GM21737 (cell line): Measurements from ENCODE around the gene CAPZA1.
"Not testable (repeated sequence)": the region's sequence is repeated elsewhere in the genome, so short reads cannot be mapped to it uniquely, and the experiment has no call there.

Experiments used
- ATAC-seq: cut with Tn5 transposase; IDR thresholded peaks from one replicate; pipeline ENCODE4 v1.9.1; 2021; ENCODE audit warnings: mild to moderate bottlenecking, moderate library complexity; ENCODE audit not compliant: unreplicated experiment

CAPZA1 gene

DNA sequence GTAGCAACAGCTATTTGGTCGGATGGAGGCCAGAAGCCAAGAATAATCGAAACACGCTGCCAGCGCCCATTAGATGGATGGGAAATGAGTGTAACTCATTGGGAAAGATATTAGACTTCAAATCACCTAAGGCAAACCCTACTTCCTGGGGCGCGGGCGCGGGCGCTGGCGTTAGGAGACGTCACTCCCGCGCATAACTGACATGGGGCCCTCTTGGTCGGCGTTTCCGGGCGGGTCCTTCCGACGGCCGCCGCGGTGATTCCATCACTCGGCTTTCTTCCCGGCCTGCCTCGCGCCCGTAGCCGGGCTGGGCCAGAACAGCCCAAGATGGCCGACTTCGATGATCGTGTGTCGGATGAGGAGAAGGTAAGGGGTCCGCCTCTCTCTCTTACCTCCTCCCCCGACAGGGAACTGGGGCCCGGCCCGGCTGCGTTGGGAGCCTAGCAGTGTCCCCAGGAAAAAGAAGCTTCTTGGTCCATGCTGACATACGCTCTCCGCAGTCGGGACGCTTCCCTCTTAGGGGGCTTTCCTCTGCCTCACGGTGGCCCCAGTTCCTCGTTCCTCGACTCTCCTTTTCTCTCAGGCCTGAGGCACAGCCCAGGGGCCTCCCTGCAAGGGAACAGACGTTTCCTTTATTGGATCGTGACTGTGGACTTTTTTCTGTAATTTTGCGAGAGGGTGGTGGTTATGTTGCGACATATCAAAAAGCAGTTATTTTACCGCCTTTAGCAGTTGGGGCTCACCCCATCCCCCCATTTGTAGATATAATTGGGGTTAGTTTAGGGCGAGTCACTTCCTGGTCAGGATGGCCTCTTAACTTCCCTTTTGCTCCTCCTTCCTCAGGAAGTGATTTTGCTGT, at the start of gene CAPZA1:
CAPZA1 (plus strand) TSS at position 315 of the 859 bp plus-strand sequence; CDS start at position 328, 13 bp downstream.
- peak; percentile 89 for ATAC-seq

DNA sequence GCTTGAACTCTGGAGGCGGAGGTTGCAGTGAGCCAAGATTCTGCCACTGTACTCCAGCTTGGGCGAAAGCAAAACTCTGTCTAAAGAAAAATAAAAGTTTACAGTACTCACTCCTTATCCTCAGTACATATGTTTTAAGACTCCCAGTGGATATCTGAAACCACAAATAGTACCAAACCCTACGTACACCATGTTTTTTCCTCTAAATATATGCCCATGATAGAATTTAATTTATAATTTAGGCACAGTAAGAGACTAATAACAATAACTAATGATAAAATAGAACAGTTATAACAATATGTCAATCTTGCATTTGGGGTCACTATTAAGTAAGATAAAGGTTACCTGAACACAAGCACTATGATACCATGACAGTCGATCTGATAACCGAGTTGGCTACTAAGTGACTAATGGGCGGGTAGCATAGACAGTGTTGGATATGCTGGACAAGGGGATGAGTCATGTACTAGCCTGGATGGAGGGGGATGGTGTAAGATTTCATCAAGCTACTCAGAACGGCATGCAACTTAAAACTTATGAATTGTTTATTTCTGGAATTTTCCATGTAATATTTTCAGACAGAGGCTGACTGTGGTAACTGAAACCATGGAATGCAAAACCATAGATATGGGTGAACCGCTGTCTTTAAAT, 44.4 kb upstream of the CAPZA1 start:
- ATAC-seq: no peak

GRCh38 chr1:112576240-112576639, 43.4 kb upstream of the CAPZA1 start:
- ATAC-seq: no peak

- no peak for ATAC-seq
Measured at GRCh38 chr1:112579801-112580510, 39.7 kb upstream of the CAPZA1 start.

DNA sequence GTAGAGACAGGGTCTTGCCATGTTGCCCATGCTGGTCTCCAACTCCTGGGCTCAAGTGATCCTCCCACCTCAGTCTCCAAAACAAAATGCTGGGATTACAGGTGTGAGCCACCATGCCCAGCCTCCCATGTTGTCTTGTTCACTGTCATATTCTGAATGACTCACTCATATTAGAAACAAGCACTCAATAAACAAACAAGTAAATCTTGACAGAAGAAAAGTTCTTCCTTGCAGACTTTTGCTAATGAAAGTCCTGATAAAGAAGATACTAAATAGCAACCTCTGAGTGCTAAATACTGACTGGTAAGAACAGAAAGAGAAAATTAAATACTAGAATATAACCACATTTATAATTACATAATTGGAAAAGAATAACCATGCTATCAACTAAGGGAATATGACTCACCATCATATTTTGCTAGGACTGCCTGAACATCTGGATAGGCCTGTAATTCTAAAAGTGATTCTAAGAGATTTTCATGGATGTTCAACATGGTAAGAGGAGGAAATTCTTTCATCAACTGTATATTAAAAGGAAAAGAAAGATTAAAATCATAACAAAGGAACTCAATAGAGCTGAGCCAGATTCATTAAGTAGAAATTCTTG, 37.9 kb upstream of the CAPZA1 start:
- ATAC-seq: no peak

- no peak for ATAC-seq
Measured at GRCh38 chr1:112583366-112583765, 36.3 kb upstream of the CAPZA1 start.

- ATAC-seq: no peak
Measured at GRCh38 chr1:112589766-112590165, 29.9 kb upstream of the CAPZA1 start.

DNA sequence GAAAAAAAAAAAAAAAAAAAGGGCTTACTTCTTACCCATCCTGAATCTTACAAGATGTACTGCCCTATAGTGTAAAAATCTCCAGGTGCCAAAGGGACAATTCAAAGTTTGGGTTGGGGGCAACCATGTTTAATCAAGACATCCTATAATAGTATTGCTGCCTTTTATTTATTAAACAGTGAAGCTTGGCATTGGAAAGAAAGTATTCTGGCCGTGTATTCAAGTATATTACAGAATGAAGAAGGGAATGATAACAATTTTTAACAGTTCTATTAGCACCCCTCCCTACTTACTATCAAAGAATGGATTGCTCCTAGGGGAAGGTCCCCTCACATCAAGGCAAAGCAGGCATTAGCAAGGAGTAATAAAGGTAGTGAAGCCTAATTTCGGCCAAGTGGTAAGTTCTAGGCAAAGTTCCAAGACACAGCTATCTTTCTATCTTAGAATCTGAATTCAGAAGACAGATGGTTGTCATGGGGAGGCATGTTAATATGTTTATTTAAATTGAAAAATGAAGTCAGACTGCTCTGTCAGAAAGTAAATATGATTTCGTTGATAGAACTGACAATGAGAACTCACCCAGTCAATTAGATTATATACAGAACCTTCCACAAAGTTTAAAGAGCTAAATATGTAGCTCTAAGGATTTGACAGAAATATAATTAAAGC, 25.3 kb upstream of the CAPZA1 start:
- ATAC-seq: no peak

DNA sequence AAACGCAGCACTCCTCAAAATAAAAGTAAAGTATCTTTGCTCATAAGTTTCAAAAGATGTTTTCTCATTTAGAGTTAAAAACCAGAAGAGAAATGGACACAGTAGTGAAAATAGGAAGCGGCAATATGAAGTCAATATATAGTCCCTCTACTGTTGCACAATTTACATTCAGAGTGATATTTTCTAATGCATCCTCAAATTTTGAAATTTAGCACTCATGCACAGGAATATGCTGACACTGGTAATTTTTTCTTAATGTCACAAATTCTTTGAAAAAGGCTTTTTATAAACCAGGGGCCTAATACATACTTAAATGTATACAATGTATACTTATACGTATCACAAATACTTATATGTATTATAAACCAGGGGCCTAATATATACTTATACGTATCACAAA, 20.2 kb upstream of the CAPZA1 start:
- no peak for ATAC-seq

GRCh38 chr1:112603012-112603411, 16.6 kb upstream of the CAPZA1 start:
- ATAC-seq: no peak

- no peak for ATAC-seq
Measured at GRCh38 chr1:112603541-112603940, 16.1 kb upstream of the CAPZA1 start.

- no peak for ATAC-seq
Measured at GRCh38 chr1:112605633-112606327, 13.9 kb upstream of the CAPZA1 start.

DNA sequence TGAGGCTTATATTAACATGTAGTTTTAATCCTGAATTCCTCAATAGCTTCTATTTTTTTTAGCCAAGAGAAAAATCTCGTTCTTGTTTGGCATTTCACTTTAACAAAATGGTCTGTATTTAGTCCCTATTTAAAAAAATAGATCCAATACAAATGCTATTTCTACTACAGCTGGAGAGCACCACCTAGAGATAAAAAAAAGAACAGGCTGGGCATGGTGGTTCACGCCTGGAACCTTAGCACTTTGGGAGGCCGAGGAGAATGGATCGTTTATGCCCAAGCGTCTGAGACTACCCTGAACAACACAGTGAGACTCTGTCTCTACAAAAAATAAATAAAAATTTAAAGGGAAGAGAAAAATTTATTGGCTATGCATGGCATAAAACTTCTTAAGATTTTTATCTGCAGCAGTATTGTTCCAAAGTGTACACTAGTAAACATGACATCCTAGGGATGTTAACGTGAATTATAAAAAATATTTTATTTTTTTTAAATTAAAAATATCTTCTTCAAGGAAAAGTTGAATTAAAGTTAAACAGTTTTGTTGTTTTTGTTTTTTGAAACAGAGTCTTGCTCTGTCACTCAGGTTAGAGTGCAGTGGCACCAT, 5.1 kb upstream of the CAPZA1 start:
- no peak for ATAC-seq

- no peak for ATAC-seq
Measured at GRCh38 chr1:112618114-112618720, 1.4 kb upstream of the CAPZA1 start.

DNA sequence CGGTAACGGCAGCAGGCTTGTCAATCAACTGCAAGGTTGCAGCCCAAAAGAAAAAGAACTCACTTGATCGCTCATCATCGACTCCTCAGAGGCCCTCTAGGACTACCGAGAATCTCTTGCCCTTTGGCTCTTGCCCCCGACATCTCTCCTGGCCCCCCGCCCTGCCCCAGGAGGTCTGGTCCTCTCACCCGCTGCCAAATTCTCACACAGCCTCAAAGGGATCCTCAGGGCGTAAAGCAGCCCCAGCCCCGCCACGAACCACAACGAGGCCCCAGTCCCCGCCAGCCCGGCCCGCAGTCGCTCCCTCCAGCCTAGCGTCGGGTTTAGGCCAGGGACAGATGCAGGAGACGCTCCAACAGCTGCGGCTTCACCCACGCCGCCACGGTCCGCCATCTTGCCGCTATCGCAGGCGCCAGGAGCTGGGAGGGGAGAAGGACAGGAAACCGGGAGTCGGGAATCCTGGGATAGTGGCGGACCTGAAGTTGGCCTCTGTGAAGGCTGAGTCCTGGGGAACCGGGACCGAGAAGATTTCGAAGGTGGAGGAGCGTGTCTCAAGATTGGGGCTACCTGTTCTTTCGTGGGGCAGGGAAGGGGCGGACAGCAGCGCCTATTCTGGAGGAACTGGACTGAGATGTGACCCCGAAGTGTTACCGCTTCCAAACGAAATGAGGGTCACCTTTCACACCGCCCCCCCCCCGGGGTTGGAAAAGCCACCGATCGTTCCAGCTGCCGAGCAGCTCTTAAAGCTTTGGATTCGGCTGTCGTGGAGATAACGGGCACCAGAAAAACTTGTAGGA, 713 bp upstream of the CAPZA1 start, which contains the start of gene ST7L:
ST7L (minus strand) TSS at position 421 of the 797 bp plus-strand sequence; CDS start at position 393, 28 bp downstream.
- peak; percentile 5 for ATAC-seq

DNA sequence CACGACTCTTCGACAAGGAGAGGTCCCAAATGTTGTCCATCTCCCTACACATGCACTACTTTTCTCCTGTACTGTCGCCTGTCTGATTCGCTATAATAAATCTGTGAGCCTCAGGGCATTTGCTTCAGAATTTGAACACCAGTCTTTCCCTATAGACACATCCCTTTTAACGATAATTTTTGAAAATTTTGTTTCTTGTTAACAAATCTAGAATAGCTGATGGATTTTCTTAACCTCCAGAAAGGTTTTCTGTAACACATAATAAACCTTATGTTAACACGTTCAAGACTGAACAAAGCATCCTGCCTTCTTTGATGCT, 704 bp downstream of the CAPZA1 start:
- no peak for ATAC-seq

GRCh38 chr1:112624493-112624892, 4.9 kb downstream of the CAPZA1 start:
- ATAC-seq: not testable (repeated sequence)

GRCh38 chr1:112625696-112626095, 6.1 kb downstream of the CAPZA1 start:
- ATAC-seq: no peak
